K562 (cell line): ENCODE measurements around the gene FBXL12. TPM values are rescaled to one million over a fixed set of nuclear protein-coding genes. Genes with fewer than 3 reads are reported as not detected.

Experiments used
- ARID1B ChIP-seq: fragments of 450-650 bp; IDR thresholded peaks from 2 replicates; pipeline ENCODE4 v1.6.1; 2016; ENCODE audit warnings: antibody characterized with exemption, mild to moderate bottlenecking, inconsistent platforms
- CREB3 ChIP-seq: fragments of 450-650 bp; conservative IDR thresholded peaks from 2 replicates; pipeline ENCODE4 v1.6.1; 2016; ENCODE audit warnings: missing genetic modification characterization, low read depth, mild to moderate bottlenecking, missing compliant biosample characterization, moderate library complexity
- DIDO1 ChIP-seq: fragments of 450-650 bp; IDR thresholded peaks from 2 replicates; pipeline ENCODE4 v1.6.1; 2016; ENCODE audit warnings: low read depth, missing biosample characterization, missing genetic modification characterization
- ETV6 ChIP-seq, 3 experiments: fragments of 150-350 bp in 1 of 3; sonication (generic) in 1 of 3; formaldehyde crosslinking in 1 of 3; IDR thresholded peaks; 2 replicates each; pipeline versions ENCODE4 v1.6.1 to v1.8.0; 2014 to 2022; ENCODE audit warnings: borderline replicate concordance in 2 of 3, low read depth in 2 of 3, antibody characterized with exemption in 1 of 3, low read length in 1 of 3, mild to moderate bottlenecking in 1 of 3, missing genetic modification reagents in 1 of 3
- GTF2A2 ChIP-seq: IDR thresholded peaks from 2 replicates; pipeline ENCODE4 v1.6.1; 2016; ENCODE audit warnings: mild to moderate bottlenecking, missing genetic modification characterization, missing compliant biosample characterization
- HDGF ChIP-seq: fragments of 450-650 bp; IDR thresholded peaks from 2 replicates; pipeline ENCODE4 v1.6.1; 2016
- HNRNPUL1 ChIP-seq: fragments of 200-400 bp; formaldehyde crosslinking; IDR thresholded peaks from 2 replicates; pipeline ENCODE4 v1.6.1; 2017; ENCODE audit warnings: low read length
- IRF1 ChIP-seq: sonication (generic); formaldehyde crosslinking; IDR thresholded peaks from 2 replicates; pipeline ENCODE4 v1.8.0; 2022; ENCODE audit warnings: missing genetic modification reagents, mild to moderate bottlenecking, borderline replicate concordance
- KHSRP ChIP-seq: fragments of 450-650 bp; IDR thresholded peaks from 2 replicates; pipeline ENCODE4 v1.6.1; 2017
- MAFF ChIP-seq: IDR thresholded peaks from 2 replicates; pipeline ENCODE4 v1.6.1; 2012; ENCODE audit warnings: low read length, improper control_type of control experiment
- MEF2D ChIP-seq: conservative IDR thresholded peaks from 2 replicates; pipeline ENCODE4 v1.6.1; 2016; ENCODE audit warnings: low read depth, missing genetic modification characterization, missing compliant biosample characterization
- MYC ChIP-seq, 2 experiments: fragments of 250-450 bp in 1 of 2; sonication (Bioruptor Pico) in 1 of 2; IDR thresholded peaks; 2 replicates each; pipeline versions ENCODE4 v1.5.1 to v1.6.1; 2012 to 2021; ENCODE audit warnings: low read depth in 2 of 2, borderline replicate concordance in 1 of 2, improper control_type of control experiment in 1 of 2, low read length in 1 of 2, mild to moderate bottlenecking in 1 of 2, moderate library complexity in 1 of 2
- MYNN ChIP-seq, 2 experiments: sonication (generic); formaldehyde crosslinking in 1 of 2; IDR thresholded peaks; 2 replicates each; pipeline versions ENCODE4 v1.5.0 to v1.6.1; 2016 to 2020; ENCODE audit warnings: antibody characterized with exemption in 1 of 2, missing genetic modification reagents in 1 of 2
- PHF20 ChIP-seq: fragments of 450-650 bp; IDR thresholded peaks from 2 replicates; pipeline ENCODE4 v1.6.1; 2018; ENCODE audit not compliant: partially characterized antibody
- RBM14 ChIP-seq: fragments of 200-400 bp; formaldehyde crosslinking; IDR thresholded peaks from 2 replicates; pipeline ENCODE4 v1.6.1; 2018; ENCODE audit warnings: low read depth, mild to moderate bottlenecking, low read length, moderate library complexity, borderline replicate concordance; ENCODE audit not compliant: insufficient read depth
- RHOXF2B ChIP-seq: fragments of 250-450 bp; sonication (Bioruptor Pico); conservative IDR thresholded peaks from 2 replicates; pipeline ENCODE4 v1.5.1; 2021
- SRF ChIP-seq, 2 experiments: fragments of 250-450, 450-650 bp in 1 of 2; sonication (Bioruptor Pico) in 1 of 2; sonication (generic) in 1 of 2; formaldehyde crosslinking; IDR thresholded peaks; 2 replicates each; pipeline versions ENCODE4 v1.5.0 to v1.5.1; 2020 to 2022; ENCODE audit warnings: mild to moderate bottlenecking in 1 of 2, missing genetic modification reagents in 1 of 2
- SRSF7 ChIP-seq: fragments of 200-400 bp; formaldehyde crosslinking; optimal IDR thresholded peaks from 2 replicates; pipeline ENCODE3; 2017; ENCODE audit warnings: mild to moderate bottlenecking, low read depth, low read length
- STAT5B ChIP-seq: fragments of 250-450 bp; sonication (Bioruptor Pico); IDR thresholded peaks from 2 replicates; pipeline ENCODE4 v1.8.0; 2021; ENCODE audit warnings: mild to moderate bottlenecking, inconsistent platforms
- TBP ChIP-seq: optimal IDR thresholded peaks from 2 replicates; pipeline ENCODE3; 2011; ENCODE audit warnings: low read depth, low read length, improper control_type of control experiment
- TFAM ChIP-seq: fragments of 250-450 bp; sonication (Bioruptor Pico); conservative IDR thresholded peaks from 2 replicates; pipeline ENCODE4 v1.5.0; 2021; ENCODE audit warnings: mild to moderate bottlenecking, moderate library complexity
- TFE3 ChIP-seq: fragments of 450-650 bp; formaldehyde crosslinking; IDR thresholded peaks from 2 replicates; pipeline ENCODE4 v1.4.0; 2020; ENCODE audit warnings: mild to moderate bottlenecking, mixed read lengths
- TRIM24 ChIP-seq, 2 experiments: fragments of 450-650 bp; IDR thresholded peaks; 2 replicates each; pipeline ENCODE4 v1.6.1; 2016
- ZNF134 ChIP-seq: fragments of 250-450 bp; sonication (Bioruptor Pico); conservative IDR thresholded peaks from 2 replicates; pipeline ENCODE4 v1.4.0; 2020
- ZNF507 ChIP-seq: conservative IDR thresholded peaks from 2 replicates; pipeline ENCODE4 v1.6.1; 2017; ENCODE audit warnings: missing genetic modification characterization, missing compliant biosample characterization
- ZNF57 ChIP-seq: fragments of 450-650 bp; formaldehyde crosslinking; IDR thresholded peaks from 2 replicates; pipeline ENCODE4 v1.4.0; 2020; ENCODE audit warnings: mild to moderate bottlenecking, moderate library complexity
- polyA plus RNA-seq, 8 experiments: library from polyadenylated mRNA; depleted of rRNA in 4 of 8; stranded (reverse) in 5 of 8; unstranded in 3 of 8; fragments of >200 nt; fragmentation: Nextera tagmentation in 2 of 8; fragmentation: Illumina TruSeq in 1 of 8; extraction: Ambion mirVana in 2 of 8; extraction: Trizol in 1 of 8; gene quantifications; 2 replicates each; pipeline versions ENCODE4 v1.2.1 to v1.2.3, GENCODE V29; 2011 to 2014; ENCODE audit warnings: inconsistent platforms in 1 of 8, missing spikeins in 1 of 8
- total RNA-seq, 7 experiments: library from RNA; depleted of rRNA in 6 of 7; stranded (reverse); fragments of >200 nt in 6 of 7; fragmentation: Illumina TruSeq in 2 of 7; extraction: Trizol in 2 of 7; gene quantifications; 2 replicates each; pipeline versions ENCODE4 v1.2.1 to v1.2.3, GENCODE V29; 2011 to 2021; ENCODE audit warnings: low replicate concordance in 1 of 7

Gene FBXL12
- total and polyA plus RNA-seq, 9 of the 15 experiments (the other 6 are each of a cell fraction or from before 2014, with no cell fraction given): 2.7 to 40.5 (median 26.5) TPM

GRCh38 chr19:9818734-9819595 is at the start of gene FBXL12 (continued):
- TF ChIP-seq DIDO1 (no peak), TRIM24 (IDR thresholded peaks at IDR 0.05) (no peak), IRF1 (CRISPR knock-in tag) (no peak), PHF20 (peak; percentile 93), ARID1B (0 out of 2 replicates have a peak, but pooled peaks have one; percentile 27), TFE3 (no peak), MAFF (no peak), HNRNPUL1 (no peak), GTF2A2 (tag) (no peak), MYNN (IDR thresholded peaks at IDR 0.05) (no peak), MYNN (CRISPR knock-in tag; IDR thresholded peaks at IDR 0.05) (no peak), RBM14 (no peak), KHSRP (no peak), ZNF134 (no peak), SRSF7 (no peak), RHOXF2B (CRISPR knock-in tag) (no peak), CREB3 (no peak), MEF2D (tag) (no peak), TBP (peak; percentile 72), ETV6 (IDR thresholded peaks at IDR 0.05; ENCODE audit: borderline replicate concordance in 1 of 2, low read depth in 2 of 2, low read length in 1 of 2) (no peak), ETV6 (CRISPR knock-in tag; IDR thresholded peaks at IDR 0.05; ENCODE audit: borderline replicate concordance) (no peak), STAT5B (CRISPR knock-in tag) (no peak), SRF (CRISPR knock-in tag; IDR thresholded peaks at IDR 0.05) (peak in 1 of 2 experiments; percentile 13; a peak in 2 of 4 replicates), ZNF57 (CRISPR knock-in tag) (no peak), HDGF (0 out of 2 replicates have a peak, but pooled peaks have one; percentile 51), ZNF507 (tag) (no peak), MYC (IDR thresholded peaks at IDR 0.05; ENCODE audit: low read depth, low read length) (peak; percentile 74; the same call in 1 of the 2 replicates), MYC (CRISPR knock-in tag; IDR thresholded peaks at IDR 0.05; ENCODE audit: borderline replicate concordance, low read depth) (peak; percentile 56; the same call in 1 of the 2 replicates), TFAM (CRISPR knock-in tag) (no peak)
